Measurements from ENCODE around the gene KCNQ1OT1.
A peak's percentile ranks its signal among the peaks of the same experiment; 100 is the strongest.

GRCh38 chr11:2699531-2700414 is at the start of gene KCNQ1OT1:
- TF ChIP-seq POLR2A (IDR thresholded peaks at IDR 0.05), result peak in 3 of 4 donors; percentile 72 to 96 (median 95)
- no peak for TF ChIP-seq CTCF (IDR thresholded peaks at IDR 0.05)

Data from esophagus squamous epithelium (tissue), 4 donors.